Liver (tissue), 3 donors: ENCODE measurements around the gene ATG5.

ENCODE experiments used
- FOXA1 ChIP-seq: IDR thresholded peaks from 2 replicates; pipeline ENCODE4 v1.6.1; 2016; ENCODE audit warnings: antibody characterized with exemption
- FOXA2 ChIP-seq: IDR thresholded peaks from 2 replicates; pipeline ENCODE4 v1.6.1; 2016; ENCODE audit warnings: antibody characterized with exemption
- GABPA ChIP-seq, 2 donors: IDR thresholded peaks in 1 of 2; conservative IDR thresholded peaks in 1 of 2; 2 replicates each; pipeline ENCODE4 v1.6.1; 2016; ENCODE audit warnings: antibody characterized with exemption in 2 of 2, mild to moderate bottlenecking in 1 of 2, moderate library complexity in 1 of 2
- HNF4G ChIP-seq: IDR thresholded peaks from 2 replicates; pipeline ENCODE4 v1.6.1; 2016; ENCODE audit warnings: antibody characterized with exemption
- JUND ChIP-seq, 2 donors: IDR thresholded peaks; 2 replicates each; pipeline ENCODE4 v1.6.1; 2016; ENCODE audit warnings: antibody characterized with exemption in 2 of 2
- RAD21 ChIP-seq, 2 donors: IDR thresholded peaks; 2 replicates each; pipeline ENCODE4 v1.6.1; 2016; ENCODE audit warnings: antibody characterized with exemption in 2 of 2, mild to moderate bottlenecking in 2 of 2
- RXRA ChIP-seq, 2 donors: IDR thresholded peaks; 2 replicates each; pipeline ENCODE4 v1.6.1; 2017 to 2018; ENCODE audit warnings: antibody characterized with exemption in 2 of 2, mild to moderate bottlenecking in 1 of 2
- TAF1 ChIP-seq: conservative IDR thresholded peaks from 2 replicates; pipeline ENCODE4 v1.6.1; 2016; ENCODE audit warnings: antibody characterized with exemption, mild to moderate bottlenecking
- YY1 ChIP-seq: IDR thresholded peaks from 2 replicates; pipeline ENCODE4 v1.6.1; 2016; ENCODE audit warnings: antibody characterized with exemption, mild to moderate bottlenecking
- TF ChIP-seq, protein P1 (sequence below): fragments of 150-350 bp; IDR thresholded peaks from 2 replicates; pipeline ENCODE4 v1.5.1; 2017; ENCODE audit warnings: improper control_type of control experiment, low read depth, low read length; ENCODE audit not compliant: missing input control
- TF ChIP-seq, protein P2 (sequence below): IDR thresholded peaks from 2 replicates; pipeline ENCODE4 v1.6.1; 2016; ENCODE audit warnings: antibody characterized with exemption
- TF ChIP-seq, protein P3 (sequence below): IDR thresholded peaks from 2 replicates; pipeline ENCODE4 v1.6.1; 2016; ENCODE audit warnings: antibody characterized with exemption
- TF ChIP-seq, protein P4 (sequence below): IDR thresholded peaks from 2 replicates; pipeline ENCODE4 v1.6.1; 2016; ENCODE audit warnings: antibody characterized with exemption, mild to moderate bottlenecking
- TF ChIP-seq, protein P5 (sequence below): IDR thresholded peaks from 2 replicates; pipeline ENCODE4 v1.6.1; 2016; ENCODE audit warnings: antibody characterized with exemption
- donor health status: healthy.
- donor health status: healthy.

DNA sequence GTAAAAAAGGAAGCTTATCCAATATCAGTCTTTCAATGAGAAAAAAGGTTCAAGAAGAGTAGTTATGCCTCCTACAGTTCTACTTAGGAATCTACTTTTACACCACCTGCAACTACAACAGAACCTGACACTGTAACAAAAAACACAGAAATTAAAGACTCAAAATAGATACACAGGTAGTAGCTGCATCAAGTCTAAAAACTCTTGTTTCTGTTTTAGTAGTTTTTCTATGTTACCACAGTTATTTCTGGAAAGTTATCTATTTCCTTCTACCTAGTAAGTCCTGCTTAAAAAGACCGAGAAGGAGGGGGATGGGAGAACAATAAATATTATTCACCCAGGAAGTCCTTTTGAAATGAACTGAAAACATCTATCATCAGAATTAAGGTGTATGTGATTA lies 52.5 kb downstream of the ATG5 start:
- TF ChIP-seq RAD21 (IDR thresholded peaks at IDR 0.05) (no peak), JUND (IDR thresholded peaks at IDR 0.05) (no peak), GABPA (IDR thresholded peaks at IDR 0.05 in 1 of 2, conservative IDR thresholded peaks at IDR 0.05 in 1 of 2) (no peak), RXRA (IDR thresholded peaks at IDR 0.05) (no peak), YY1 (no peak), HNF4G (no peak), FOXA1 (no peak), TAF1 (no peak), FOXA2 (no peak)
- TF ChIP-seq, protein P1, sequence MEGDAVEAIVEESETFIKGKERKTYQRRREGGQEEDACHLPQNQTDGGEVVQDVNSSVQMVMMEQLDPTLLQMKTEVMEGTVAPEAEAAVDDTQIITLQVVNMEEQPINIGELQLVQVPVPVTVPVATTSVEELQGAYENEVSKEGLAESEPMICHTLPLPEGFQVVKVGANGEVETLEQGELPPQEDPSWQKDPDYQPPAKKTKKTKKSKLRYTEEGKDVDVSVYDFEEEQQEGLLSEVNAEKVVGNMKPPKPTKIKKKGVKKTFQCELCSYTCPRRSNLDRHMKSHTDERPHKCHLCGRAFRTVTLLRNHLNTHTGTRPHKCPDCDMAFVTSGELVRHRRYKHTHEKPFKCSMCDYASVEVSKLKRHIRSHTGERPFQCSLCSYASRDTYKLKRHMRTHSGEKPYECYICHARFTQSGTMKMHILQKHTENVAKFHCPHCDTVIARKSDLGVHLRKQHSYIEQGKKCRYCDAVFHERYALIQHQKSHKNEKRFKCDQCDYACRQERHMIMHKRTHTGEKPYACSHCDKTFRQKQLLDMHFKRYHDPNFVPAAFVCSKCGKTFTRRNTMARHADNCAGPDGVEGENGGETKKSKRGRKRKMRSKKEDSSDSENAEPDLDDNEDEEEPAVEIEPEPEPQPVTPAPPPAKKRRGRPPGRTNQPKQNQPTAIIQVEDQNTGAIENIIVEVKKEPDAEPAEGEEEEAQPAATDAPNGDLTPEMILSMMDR = no peak
- TF ChIP-seq, protein P2, sequence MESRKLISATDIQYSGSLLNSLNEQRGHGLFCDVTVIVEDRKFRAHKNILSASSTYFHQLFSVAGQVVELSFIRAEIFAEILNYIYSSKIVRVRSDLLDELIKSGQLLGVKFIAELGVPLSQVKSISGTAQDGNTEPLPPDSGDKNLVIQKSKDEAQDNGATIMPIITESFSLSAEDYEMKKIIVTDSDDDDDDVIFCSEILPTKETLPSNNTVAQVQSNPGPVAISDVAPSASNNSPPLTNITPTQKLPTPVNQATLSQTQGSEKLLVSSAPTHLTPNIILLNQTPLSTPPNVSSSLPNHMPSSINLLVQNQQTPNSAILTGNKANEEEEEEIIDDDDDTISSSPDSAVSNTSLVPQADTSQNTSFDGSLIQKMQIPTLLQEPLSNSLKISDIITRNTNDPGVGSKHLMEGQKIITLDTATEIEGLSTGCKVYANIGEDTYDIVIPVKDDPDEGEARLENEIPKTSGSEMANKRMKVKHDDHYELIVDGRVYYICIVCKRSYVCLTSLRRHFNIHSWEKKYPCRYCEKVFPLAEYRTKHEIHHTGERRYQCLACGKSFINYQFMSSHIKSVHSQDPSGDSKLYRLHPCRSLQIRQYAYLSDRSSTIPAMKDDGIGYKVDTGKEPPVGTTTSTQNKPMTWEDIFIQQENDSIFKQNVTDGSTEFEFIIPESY = no peak
- TF ChIP-seq, protein P3, sequence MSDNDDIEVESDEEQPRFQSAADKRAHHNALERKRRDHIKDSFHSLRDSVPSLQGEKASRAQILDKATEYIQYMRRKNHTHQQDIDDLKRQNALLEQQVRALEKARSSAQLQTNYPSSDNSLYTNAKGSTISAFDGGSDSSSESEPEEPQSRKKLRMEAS = no peak
- TF ChIP-seq, protein P4, sequence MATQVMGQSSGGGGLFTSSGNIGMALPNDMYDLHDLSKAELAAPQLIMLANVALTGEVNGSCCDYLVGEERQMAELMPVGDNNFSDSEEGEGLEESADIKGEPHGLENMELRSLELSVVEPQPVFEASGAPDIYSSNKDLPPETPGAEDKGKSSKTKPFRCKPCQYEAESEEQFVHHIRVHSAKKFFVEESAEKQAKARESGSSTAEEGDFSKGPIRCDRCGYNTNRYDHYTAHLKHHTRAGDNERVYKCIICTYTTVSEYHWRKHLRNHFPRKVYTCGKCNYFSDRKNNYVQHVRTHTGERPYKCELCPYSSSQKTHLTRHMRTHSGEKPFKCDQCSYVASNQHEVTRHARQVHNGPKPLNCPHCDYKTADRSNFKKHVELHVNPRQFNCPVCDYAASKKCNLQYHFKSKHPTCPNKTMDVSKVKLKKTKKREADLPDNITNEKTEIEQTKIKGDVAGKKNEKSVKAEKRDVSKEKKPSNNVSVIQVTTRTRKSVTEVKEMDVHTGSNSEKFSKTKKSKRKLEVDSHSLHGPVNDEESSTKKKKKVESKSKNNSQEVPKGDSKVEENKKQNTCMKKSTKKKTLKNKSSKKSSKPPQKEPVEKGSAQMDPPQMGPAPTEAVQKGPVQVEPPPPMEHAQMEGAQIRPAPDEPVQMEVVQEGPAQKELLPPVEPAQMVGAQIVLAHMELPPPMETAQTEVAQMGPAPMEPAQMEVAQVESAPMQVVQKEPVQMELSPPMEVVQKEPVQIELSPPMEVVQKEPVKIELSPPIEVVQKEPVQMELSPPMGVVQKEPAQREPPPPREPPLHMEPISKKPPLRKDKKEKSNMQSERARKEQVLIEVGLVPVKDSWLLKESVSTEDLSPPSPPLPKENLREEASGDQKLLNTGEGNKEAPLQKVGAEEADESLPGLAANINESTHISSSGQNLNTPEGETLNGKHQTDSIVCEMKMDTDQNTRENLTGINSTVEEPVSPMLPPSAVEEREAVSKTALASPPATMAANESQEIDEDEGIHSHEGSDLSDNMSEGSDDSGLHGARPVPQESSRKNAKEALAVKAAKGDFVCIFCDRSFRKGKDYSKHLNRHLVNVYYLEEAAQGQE = no peak
- TF ChIP-seq, protein P5, sequence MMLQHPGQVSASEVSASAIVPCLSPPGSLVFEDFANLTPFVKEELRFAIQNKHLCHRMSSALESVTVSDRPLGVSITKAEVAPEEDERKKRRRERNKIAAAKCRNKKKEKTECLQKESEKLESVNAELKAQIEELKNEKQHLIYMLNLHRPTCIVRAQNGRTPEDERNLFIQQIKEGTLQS = no peak
